Subcutaneous adipose tissue (tissue), 4 donors: ENCODE results near the gene FASTK. TPM values are rescaled to one million over a fixed set of nuclear protein-coding genes. Genes with fewer than 3 reads are reported as not detected.

Experiments used
- total RNA-seq, 4 donors: library from RNA; depleted of rRNA; stranded (reverse); fragments of >200 nt; gene quantifications; one replicate each; pipeline ENCODE4 v1.1.0, GENCODE V29; 2016
- TF ChIP-seq, protein P1 (sequence below): fragments of 450-650 bp; IDR thresholded peaks from one replicate; pipeline ENCODE4 v1.5.1; 2016; ENCODE audit warnings: low read depth, mild to moderate bottlenecking, control low read depth, antibody characterized with exemption, moderate library complexity

The FASTK gene
- total RNA-seq, 4 donors from 2014 or later: 36.8 to 88.9 (median 44.0) TPM

DNA sequence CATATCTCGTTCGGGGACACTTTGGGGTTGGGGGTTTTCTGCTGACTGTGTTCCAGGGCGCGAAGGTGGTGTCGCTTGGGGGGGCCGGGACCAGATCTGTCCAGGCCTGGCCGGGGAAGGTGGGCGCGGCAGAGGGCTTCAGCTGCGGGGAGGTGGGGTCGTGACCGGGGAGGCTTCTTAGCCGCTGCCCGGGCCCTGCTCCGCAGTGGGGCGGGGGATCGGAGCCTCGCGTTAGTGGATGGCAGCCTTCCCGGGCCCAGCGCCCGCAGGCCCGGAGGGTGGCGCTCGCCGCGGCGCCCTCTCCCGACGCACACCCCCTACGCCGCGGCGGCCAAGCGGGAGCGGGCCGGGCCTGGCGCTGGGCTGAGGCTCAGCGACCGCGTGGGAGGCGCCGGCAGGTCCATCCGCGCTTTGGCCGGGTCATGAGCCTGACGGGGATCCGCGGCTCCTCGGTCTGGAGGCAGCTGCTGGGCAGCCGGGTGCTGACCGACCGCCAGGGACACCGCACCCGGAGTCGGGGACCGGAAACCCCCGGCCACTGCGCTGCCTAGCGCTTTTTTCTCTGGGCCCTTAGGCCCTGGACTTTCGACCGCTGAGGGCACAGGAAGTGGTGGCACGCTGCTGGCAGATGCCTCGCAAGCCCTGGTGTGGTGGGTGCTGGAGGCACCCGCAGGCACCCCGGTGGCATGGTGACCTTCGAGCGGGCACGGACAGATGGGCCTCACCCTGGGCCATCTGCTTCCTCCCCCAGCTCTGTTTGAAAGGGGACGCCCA lies 6.8 kb upstream of the FASTK start:
- TF ChIP-seq, protein P1, sequence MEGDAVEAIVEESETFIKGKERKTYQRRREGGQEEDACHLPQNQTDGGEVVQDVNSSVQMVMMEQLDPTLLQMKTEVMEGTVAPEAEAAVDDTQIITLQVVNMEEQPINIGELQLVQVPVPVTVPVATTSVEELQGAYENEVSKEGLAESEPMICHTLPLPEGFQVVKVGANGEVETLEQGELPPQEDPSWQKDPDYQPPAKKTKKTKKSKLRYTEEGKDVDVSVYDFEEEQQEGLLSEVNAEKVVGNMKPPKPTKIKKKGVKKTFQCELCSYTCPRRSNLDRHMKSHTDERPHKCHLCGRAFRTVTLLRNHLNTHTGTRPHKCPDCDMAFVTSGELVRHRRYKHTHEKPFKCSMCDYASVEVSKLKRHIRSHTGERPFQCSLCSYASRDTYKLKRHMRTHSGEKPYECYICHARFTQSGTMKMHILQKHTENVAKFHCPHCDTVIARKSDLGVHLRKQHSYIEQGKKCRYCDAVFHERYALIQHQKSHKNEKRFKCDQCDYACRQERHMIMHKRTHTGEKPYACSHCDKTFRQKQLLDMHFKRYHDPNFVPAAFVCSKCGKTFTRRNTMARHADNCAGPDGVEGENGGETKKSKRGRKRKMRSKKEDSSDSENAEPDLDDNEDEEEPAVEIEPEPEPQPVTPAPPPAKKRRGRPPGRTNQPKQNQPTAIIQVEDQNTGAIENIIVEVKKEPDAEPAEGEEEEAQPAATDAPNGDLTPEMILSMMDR: no peak

DNA sequence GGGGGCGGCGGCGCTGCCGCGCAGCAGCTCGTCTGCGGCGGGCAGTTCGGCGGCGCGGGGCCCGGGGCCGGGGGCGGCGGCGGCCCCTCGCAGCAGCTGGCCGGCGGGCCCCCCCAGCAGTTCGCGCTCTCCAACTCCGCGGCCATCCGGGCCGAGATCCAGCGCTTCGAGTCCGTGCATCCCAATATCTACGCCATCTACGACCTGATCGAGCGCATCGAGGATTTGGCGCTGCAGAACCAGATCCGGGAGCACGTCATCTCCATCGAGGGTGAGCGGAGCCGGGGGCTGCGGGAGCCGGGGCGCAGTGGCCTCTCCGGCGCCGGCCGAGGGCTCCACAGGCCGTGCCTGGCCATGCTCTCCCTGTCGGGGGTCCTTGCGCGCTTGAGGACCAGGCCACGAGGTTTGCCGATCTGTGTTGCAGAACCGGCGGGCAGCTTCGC lies 6.2 kb upstream of the FASTK start:
- TF ChIP-seq, protein P1: no peak

DNA sequence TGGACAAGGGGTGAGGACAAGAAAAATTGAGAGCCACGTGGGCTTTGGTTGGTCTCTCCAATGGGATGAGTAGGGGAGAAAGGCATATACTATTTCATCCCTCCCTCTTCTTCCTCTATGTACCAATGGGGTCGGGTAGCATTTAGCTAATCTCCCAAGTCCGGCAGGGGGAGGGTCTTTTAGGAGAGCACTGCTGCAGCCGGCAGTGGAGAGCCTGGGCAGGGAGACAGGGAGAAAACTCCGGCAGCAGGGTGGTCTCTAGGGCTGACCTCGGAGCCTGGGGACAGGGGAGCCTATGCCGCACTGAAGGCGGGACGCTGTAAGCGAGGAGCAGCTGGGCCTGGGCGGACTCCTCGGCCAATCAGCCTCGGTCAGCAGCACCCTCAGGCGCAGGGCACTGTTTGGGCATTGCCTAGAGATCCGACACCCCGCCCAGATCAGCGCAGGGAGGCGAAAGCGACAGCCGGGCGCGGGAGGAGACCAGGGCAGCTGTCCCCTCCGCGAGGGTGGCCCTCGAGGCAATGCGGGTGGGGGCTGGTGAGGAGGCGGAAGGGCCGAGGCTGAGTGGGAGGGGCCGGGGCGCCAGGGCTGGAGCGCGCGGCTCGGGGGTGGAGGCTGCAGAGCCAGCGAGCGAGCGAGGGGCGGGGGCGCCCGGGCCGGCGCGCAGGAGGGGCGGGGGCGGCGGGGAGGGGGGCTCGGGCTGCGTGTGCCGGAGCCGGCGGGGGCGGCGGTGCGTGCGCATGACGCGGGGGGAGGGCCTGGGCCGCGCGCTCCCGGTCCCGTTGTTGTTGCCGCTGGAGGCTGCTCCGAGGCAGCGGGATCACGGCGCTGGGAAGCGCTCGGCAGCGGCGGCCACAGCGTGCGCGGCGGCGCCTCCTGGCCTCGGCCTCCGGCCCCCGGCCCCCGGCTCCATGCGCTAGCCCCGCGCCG lies 5.3 kb upstream of the FASTK start, which contains the start of gene AGAP3:
TSS of gene AGAP3 (plus strand) at position 785 of the 930 bp plus-strand sequence. CDS start 267 bp downstream, outside the sequence.
- TF ChIP-seq, protein P1: no peak

DNA sequence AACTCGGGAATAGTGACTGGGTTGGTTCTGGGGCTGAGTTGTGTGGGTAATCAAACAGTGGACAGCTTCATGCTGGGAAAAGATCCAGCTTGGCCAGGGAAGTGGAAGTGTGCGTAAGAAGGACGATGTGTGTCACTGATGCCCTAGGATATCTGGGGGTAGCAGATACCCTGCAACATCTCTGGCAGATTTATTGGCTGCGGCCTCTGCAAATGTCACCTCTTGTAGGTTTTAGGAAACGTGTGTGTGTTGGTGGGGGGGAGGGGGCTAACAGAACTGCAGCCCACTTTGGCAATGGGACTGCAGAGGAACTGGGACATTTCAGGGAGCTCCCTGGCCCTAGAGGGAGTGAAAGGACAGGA lies 4.7 kb upstream of the FASTK start:
- TF ChIP-seq, protein P1: no peak

DNA sequence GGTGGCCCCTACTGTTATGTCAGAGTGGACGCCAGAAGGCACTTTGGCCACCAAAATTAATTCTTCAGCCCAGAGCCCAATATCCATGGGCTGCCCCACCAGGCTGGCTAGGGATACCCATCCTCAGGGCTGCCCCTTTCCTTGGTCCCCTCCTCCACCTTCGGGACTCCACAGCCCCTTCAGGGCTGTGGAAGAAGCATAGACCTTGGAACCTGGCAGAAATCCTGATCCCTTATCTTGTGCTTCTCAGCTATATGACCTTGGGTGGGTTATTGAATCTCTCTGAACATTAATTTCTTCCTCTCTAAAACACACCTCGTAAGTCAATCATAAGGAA lies 3.2 kb upstream of the FASTK start:
- TF ChIP-seq, protein P1: no peak

DNA sequence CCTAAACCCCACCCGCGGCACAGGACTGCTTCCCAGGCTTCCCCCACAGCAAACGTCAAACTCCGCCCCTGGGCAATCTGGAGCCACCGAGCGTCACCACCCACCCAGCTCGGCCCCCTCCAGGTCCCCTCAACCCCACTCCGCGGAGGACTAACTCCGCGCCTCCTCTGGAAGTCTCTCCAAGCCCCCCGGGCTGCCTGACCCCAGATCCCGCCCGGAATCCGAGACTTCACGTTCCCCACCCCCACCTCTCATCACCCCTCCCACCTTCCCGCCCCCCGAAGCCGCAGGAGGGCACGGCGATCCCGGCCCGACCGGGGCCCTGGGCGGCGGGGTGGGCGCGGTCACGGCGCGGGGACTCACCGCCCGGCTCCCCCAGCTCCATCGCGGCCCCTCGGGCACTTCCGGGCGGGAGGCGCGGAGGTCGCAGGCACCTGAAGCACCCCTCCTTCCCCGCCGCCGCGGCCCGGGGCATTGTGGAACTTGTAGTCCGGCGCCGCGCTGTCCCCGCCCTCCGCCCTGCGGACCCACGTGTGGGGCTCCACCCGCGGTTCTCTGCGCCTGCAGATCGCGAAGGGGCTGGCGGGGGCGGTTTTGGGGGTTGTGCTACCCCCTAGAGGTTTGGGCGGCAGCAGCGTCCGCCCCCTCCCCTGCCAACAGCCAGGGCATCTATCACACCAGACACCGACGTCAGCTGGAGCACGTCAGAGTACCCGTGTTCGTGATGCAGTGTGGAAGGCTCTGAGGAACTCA lies 2.6 kb upstream of the FASTK start, which contains the start of gene TMUB1:
TSS of gene TMUB1 (minus strand) at position 423 of the 753 bp plus-strand sequence. CDS start 930 bp downstream, outside the sequence.
- TF ChIP-seq, protein P1: no peak
